Lung (tissue), 12 donors: ENCODE results near the gene AADACL4. TPM values are rescaled to one million over a fixed set of nuclear protein-coding genes. Genes with fewer than 3 reads are reported as not detected.

Experiments used
- ATAC-seq: fragments of 200-7000 bp; cut with Tn5 transposase; one replicate; pipeline ENCODE4 v1.9.1; 2020; ENCODE audit warnings: moderate number of reproducible peaks; ENCODE audit not compliant: insufficient read depth, low FRiP score
- DNase-seq, 3 donors: peaks; one replicate each; pipeline ENCODE4 v3.0.0-alpha.2; 2013 to 2017
- H3K27ac ChIP-seq, 2 donors: one replicate each; pipeline ENCODE4 v1.5.1; 2013; ENCODE audit warnings: mild to moderate bottlenecking in 2 of 2, moderate library complexity in 2 of 2, control low read depth in 1 of 2, inconsistent platforms in 1 of 2, low read depth in 1 of 2, low read length in 1 of 2
- H3K27me3 ChIP-seq, 3 donors: one replicate each; pipeline ENCODE4 v1.5.1; 2013; ENCODE audit warnings: low read length in 2 of 3; ENCODE audit not compliant: control insufficient read depth in 3 of 3, insufficient read depth in 3 of 3
- H3K36me3 ChIP-seq, 4 donors: one replicate each; pipeline ENCODE4 v1.5.1; 2013; ENCODE audit warnings: low read length in 4 of 4, mild to moderate bottlenecking in 1 of 4, moderate library complexity in 1 of 4; ENCODE audit not compliant: control insufficient read depth in 4 of 4, insufficient read depth in 4 of 4
- H3K4me1 ChIP-seq, 5 donors: one replicate each; pipeline ENCODE4 v1.5.1; 2013; ENCODE audit warnings: low read length in 5 of 5, mild to moderate bottlenecking in 2 of 5, moderate library complexity in 1 of 5; ENCODE audit not compliant: control insufficient read depth in 5 of 5, insufficient read depth in 5 of 5
- H3K4me3 ChIP-seq: one replicate; pipeline ENCODE4 v1.5.1; 2013; ENCODE audit warnings: mild to moderate bottlenecking, control low read depth, moderate library complexity
- H3K9ac ChIP-seq, 2 donors: one replicate each; pipeline ENCODE4 v1.5.1; 2013; ENCODE audit warnings: low read length in 2 of 2, control low read depth in 1 of 2; ENCODE audit not compliant: insufficient read depth in 1 of 2
- H3K9me3 ChIP-seq, 4 donors: one replicate each; pipeline ENCODE4 v1.5.1; 2013; ENCODE audit warnings: low read length in 3 of 4, mild to moderate bottlenecking in 1 of 4, moderate library complexity in 1 of 4; ENCODE audit not compliant: control insufficient read depth in 4 of 4, insufficient read depth in 3 of 4
- WGBS, 2 donors: extraction: QIAGEN DNeasy Blood & Tissue Kit; methylation state at CpG; one replicate each; pipeline ENCODE4 v1.1.7; 2013; 5-methylcytosine and 5-hydroxymethylcytosine counted together
- polyA plus RNA-seq, 2 donors: library from polyadenylated mRNA; stranded (reverse); fragments of 200-250 nt; gene quantifications; one replicate each; pipeline ENCODE4 v1.2.1, GENCODE V29; 2013
- total RNA-seq, 2 donors: library from RNA; depleted of rRNA in 1 of 2; stranded (reverse); fragments of >200 nt in 1 of 2; gene quantifications; one replicate each; pipeline ENCODE4 v1.2.1, GENCODE V29; 2014 to 2021
- TF ChIP-seq, protein P1 (sequence below): IDR thresholded peaks from 2 replicates; pipeline ENCODE4 v1.5.1; 2012; ENCODE audit warnings: mild to moderate bottlenecking; ENCODE audit errors: control extremely low read depth, extremely low read depth
- donor health status: control.
- donor health status: control.
- donor health status: Bipolar disorder and iron deficiency.
- donor health status: healthy.
- donor health status: DM: yes; HTN: yes; CAD: no.

Gene AADACL4
- total and polyA plus RNA-seq, 4 donors: not detected

DNA sequence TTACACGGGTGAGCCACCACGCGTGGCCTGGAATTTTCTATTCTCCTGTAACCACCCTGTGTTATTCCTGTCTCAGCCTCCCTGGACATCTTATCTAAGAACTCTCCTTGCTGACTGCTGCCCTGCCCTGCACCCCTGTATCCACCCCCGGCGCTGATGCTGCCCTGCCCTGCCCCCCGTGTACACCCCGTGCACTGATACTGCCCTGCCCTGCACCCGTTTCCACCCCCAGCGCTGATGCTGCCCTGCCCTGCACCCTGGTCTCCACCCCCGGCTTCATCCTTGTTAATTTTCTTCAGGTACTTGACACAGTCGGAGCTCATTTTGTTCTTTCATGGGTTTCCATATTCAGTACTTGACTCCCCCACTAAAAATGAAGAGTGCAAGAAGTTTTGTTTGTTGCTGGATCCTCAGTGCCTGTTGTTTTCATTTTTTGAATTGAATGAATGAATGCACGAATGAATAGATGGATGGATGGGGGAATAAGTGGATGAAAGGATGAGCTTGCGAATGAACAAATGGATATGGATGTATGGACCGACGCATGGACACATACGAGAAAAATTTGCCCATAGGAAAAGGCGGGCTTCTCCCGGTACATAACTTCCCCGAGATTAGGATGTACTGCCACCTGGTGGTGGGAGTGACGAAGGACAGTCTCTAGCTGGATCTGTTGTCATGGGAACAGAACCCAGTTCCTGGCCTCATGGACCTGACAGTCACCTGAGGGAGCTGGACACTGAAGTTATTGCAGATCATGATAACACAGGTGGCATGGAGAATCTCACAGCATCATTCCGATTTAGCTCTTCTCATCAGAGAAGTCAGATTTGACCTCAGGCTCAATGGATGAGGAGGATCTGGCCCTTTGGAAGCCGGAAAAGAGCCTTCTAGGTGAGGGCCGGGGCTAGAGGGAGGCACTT is 14.9 kb downstream of the AADACL4 start:
- no peak overlapping the region for H3K4me3 ChIP-seq
- no peak overlapping the region for H3K27ac ChIP-seq
- no peaks in the 10 kb centered on the region for H3K36me3 ChIP-seq
- ATAC-seq: no peak
- WGBS, 2 donors: 46 to 51% methylated on average over 23 of the region's 23 CpGs
- H3K27me3 ChIP-seq: no peaks in the 10 kb centered on the region
- peaks cover 0 to 9% (median 2%) of the 10 kb centered on the region in 4 donors for H3K9me3 ChIP-seq
- peak; percentile 83 to 89 (median 86) for DNase-seq
- H3K4me1 ChIP-seq: peaks cover 0 to 3% (median 0%) of the 10 kb centered on the region in 5 donors
- H3K9ac ChIP-seq: no peak overlapping the region
- TF ChIP-seq, protein P1, sequence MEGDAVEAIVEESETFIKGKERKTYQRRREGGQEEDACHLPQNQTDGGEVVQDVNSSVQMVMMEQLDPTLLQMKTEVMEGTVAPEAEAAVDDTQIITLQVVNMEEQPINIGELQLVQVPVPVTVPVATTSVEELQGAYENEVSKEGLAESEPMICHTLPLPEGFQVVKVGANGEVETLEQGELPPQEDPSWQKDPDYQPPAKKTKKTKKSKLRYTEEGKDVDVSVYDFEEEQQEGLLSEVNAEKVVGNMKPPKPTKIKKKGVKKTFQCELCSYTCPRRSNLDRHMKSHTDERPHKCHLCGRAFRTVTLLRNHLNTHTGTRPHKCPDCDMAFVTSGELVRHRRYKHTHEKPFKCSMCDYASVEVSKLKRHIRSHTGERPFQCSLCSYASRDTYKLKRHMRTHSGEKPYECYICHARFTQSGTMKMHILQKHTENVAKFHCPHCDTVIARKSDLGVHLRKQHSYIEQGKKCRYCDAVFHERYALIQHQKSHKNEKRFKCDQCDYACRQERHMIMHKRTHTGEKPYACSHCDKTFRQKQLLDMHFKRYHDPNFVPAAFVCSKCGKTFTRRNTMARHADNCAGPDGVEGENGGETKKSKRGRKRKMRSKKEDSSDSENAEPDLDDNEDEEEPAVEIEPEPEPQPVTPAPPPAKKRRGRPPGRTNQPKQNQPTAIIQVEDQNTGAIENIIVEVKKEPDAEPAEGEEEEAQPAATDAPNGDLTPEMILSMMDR: peak; percentile 89

DNA sequence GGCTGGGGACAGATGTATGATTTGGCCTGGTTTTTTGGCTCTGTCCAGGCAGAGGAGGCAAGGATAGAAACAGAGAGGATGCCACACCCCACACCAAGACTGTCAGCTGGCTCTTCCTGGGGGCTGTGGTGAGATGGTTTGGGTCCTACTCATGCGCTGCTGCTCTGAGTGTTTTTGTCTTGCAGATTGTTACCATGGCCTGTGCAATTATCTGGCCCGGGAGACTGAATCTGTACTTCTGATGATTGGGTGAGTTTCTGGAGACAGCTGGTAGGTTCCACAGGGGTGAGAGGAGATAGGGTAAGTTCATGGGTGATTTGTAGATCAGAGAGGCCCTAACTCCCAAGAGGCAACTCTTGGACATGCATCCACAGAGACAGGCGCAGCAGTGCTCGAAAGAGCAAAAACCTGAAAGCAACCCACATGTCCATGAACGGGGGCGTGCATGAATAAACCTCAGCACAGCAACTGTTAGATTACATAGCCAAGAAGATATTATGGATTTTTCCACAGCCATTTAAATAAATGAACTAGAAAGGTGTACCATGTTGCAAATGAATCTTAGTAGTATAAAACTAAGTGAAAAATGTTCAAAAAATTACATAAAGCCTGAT is 17.8 kb downstream of the AADACL4 start:
- peaks cover 0 to 9% (median 2%) of the 10 kb centered on the region in 4 donors for H3K9me3 ChIP-seq
- DNase-seq (no peak), ATAC-seq (no peak)
- WGBS, 2 donors: 90 to 95% methylated on average over 6 of the region's 6 CpGs
- TF ChIP-seq, protein P1: no peak
- peaks cover 0 to 3% (median 0%) of the 10 kb centered on the region in 5 donors for H3K4me1 ChIP-seq
- no peaks in the 10 kb centered on the region for H3K27me3 ChIP-seq
- no peak overlapping the region for H3K9ac ChIP-seq
- H3K4me3 ChIP-seq: no peak overlapping the region
- no peaks in the 10 kb centered on the region for H3K36me3 ChIP-seq
- H3K27ac ChIP-seq: no peak overlapping the region

DNA sequence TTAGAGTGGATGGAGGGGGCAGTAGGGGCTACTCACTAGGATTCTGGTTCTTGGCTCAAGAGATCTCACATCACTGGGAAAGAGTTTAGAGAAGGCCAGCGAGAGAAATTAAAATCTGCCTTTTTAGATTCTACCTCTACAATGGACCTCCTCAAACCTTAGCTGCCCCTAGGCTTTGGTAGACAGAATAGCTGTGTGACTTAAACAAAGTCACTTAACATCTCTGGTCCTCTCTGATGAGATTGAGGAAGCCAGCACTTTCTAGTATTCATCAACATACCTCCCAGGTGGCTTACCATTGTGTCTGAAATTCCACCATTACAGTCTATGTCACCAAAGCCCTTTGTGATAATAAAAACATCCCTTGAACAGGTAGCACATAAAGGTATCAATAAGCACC is 18.7 kb downstream of the AADACL4 start:
- H3K36me3 ChIP-seq: no peaks in the 10 kb centered on the region
- H3K27ac ChIP-seq: no peak overlapping the region
- 89 to 96% methylated on average over 1 of the region's 1 CpG for WGBS, 2 donors
- DNase-seq: no peak
- ATAC-seq: no peak
- H3K4me3 ChIP-seq: no peak overlapping the region
- TF ChIP-seq, protein P1: no peak
- H3K27me3 ChIP-seq: no peaks in the 10 kb centered on the region
- H3K4me1 ChIP-seq: peaks cover 0 to 3% (median 0%) of the 10 kb centered on the region in 5 donors
- H3K9me3 ChIP-seq: peaks cover 0 to 9% (median 2%) of the 10 kb centered on the region in 4 donors
- no peak overlapping the region for H3K9ac ChIP-seq
